Left lung (tissue), 10 donors: ENCODE results near the gene RASA4B. TPM values are rescaled to one million over a fixed set of nuclear protein-coding genes. Genes with fewer than 3 reads are reported as not detected.

Experiments
- ATAC-seq: fragments of 200-7000 bp; cut with Tn5 transposase; one replicate; pipeline ENCODE4 v1.9.1; 2020; ENCODE audit warnings: moderate library complexity
- DNase-seq, 4 donors: peaks; one replicate each; pipeline ENCODE4 v3.0.0-alpha.2; 2013 to 2020
- H3K27ac ChIP-seq, 2 donors: fragments of 200-600 bp; sonication (generic) in 1 of 2; one replicate each; pipeline versions ENCODE4 v1.5.0 to v1.8.0; 2020 to 2021
- H3K27me3 ChIP-seq, 2 donors: fragments of 200-600 bp; sonication (generic) in 1 of 2; one replicate each; pipeline versions ENCODE4 v1.5.0 to v1.8.0; 2020 to 2021
- H3K36me3 ChIP-seq, 2 donors: fragments of 200-600 bp; sonication (generic) in 1 of 2; one replicate each; pipeline versions ENCODE4 v1.5.0 to v1.8.0; 2020 to 2021
- H3K4me1 ChIP-seq, 2 donors: fragments of 200-600 bp; one replicate each; pipeline ENCODE4 v1.8.0; 2021
- H3K4me3 ChIP-seq, 2 donors: fragments of 200-600 bp; sonication (generic) in 1 of 2; one replicate each; pipeline versions ENCODE4 v1.5.0 to v1.8.0; 2020 to 2021; ENCODE audit warnings: mild to moderate bottlenecking in 1 of 2
- H3K9me3 ChIP-seq, 2 donors: fragments of 200-600 bp; sonication (generic) in 1 of 2; one replicate each; pipeline versions ENCODE4 v1.5.0 to v1.8.0; 2020 to 2021
- CTCF ChIP-seq, 2 donors: fragments of 200-600 bp; sonication (generic) in 1 of 2; IDR thresholded peaks; one replicate each; pipeline versions ENCODE4 v1.5.0 to v1.8.0; 2021; ENCODE audit warnings: antibody characterized with exemption in 2 of 2
- intact Hi-C, 2 donors: fragments of 100-400 bp; cut with DNase I; formaldehyde crosslinking; loops; one replicate each; pipeline versions ENCODE4 v1.11.2 to v1.14.2; 2022
- polyA plus RNA-seq, 6 donors: library from polyadenylated mRNA; unstranded; fragments of 120-200 nt; gene quantifications; one replicate each; pipeline ENCODE4 v1.2.1, GENCODE V29; 2013; ENCODE audit not compliant: insufficient read length in 6 of 6
- total RNA-seq, 2 donors: library from RNA; stranded (reverse); fragmentation: NEBNext Ultra II Directional; extraction: Animal tissue kit (Norgen Biotek cat#: 25700); gene quantifications; one replicate each; pipeline ENCODE4 v1.2.1, GENCODE V29; 2021
- donor health status: DM: no; HTN: yes; CAD: no.
- donor health status: DM: no; HTN: no; CAD: no.

The RASA4B gene
- total and polyA plus RNA-seq, 8 donors: 3.0 to 18.5 (median 6.1) TPM

DNA sequence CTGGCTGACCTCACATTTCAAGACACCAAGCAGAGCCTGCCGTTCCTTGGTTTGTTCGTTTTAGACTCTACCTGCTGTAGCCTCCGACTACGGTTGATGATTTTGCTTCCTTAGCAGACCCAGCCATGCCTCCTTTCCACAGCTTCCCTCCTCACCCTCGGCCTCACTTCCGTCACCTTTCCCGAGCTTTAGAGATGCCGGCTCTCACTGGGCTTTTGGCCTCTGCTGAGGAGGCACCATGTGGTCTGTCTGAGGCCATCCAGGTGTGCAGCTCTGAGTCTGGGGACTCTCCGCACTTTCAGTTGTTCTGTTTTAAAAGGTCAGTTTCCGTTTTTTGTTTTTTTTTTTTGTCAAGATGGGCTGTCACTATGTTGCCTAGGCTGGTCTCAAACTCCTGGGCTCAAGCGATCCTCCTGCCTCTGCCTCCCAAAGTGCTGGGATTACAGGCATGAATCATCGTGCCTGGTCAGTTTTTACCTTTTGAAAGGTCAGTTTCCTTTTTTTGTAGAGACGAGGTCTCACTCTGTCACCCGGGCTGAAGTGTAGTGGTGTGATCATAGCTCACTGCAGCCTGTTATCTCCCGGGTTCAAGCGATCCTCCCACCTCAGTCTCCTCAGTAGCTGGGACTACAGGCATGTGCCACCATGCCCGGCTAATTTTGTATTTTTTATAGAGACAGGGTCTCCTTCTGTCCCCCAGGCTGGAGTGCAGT, 72.5 kb downstream of the RASA4B start:
- Histone ChIP-seq H3K4me3 (no peak overlapping the region), H3K27me3 (no peaks in the 10 kb centered on the region), H3K9me3 (no peaks in the 10 kb centered on the region), H3K27ac (no peak overlapping the region), H3K36me3 (peaks cover 0 to 82% of the 10 kb centered on the region in 2 donors), H3K4me1 (peaks cover 0 to 3% of the 10 kb centered on the region in 2 donors)
- TF ChIP-seq CTCF (IDR thresholded peaks at IDR 0.05): no peak
- no peak for ATAC-seq
- intact Hi-C loops: no loop called here
- no peak for DNase-seq

GRCh38 chr7:102439963-102440795, 77.4 kb downstream of the RASA4B start:
- intact Hi-C loops: no loop called here
- Histone ChIP-seq H3K9me3 (no peaks in the 10 kb centered on the region), H3K4me1 (peaks cover 0 to 7% of the 10 kb centered on the region in 2 donors), H3K27me3 (no peaks in the 10 kb centered on the region), H3K27ac (peak overlapping the region; percentile 46 to 48), H3K36me3 (peaks cover 0 to 77% of the 10 kb centered on the region in 2 donors), H3K4me3 (no peak overlapping the region)
- no peak for TF ChIP-seq CTCF (IDR thresholded peaks at IDR 0.05)
- DNase-seq (peak in 1 of 4 donors; percentile 46), ATAC-seq (peak; percentile 58)

DNA sequence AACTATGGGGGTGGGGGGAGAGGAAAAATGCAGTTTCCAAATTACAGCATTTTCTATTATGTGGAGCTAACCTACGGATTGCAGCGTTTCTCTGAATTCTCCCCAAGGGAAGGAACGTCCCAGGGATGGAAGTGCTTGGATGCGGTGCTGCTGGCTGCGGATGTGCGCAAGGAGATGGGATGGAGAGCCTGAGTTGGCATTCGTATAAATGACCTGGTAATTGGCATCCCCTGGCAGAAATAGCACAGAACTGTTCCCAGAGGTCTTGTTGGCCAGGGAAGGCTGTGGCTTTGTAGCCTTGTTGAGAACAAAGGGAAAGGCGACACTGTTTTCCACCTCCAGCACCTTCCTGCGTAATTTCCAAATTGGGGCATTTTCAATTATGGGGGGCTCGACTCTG, 81.5 kb downstream of the RASA4B start:
- TF ChIP-seq CTCF (IDR thresholded peaks at IDR 0.05): no peak
- Histone ChIP-seq H3K4me1 (peaks cover 13 to 40% of the 10 kb centered on the region in 2 donors), H3K4me3 (no peak overlapping the region), H3K9me3 (no peaks in the 10 kb centered on the region), H3K27me3 (no peaks in the 10 kb centered on the region), H3K27ac (no peak overlapping the region), H3K36me3 (peaks cover 0 to 47% of the 10 kb centered on the region in 2 donors)
- intact Hi-C loops: no loop called here
- DNase-seq (no peak), ATAC-seq (no peak)

GRCh38 chr7:102434039-102434486, 83.5 kb downstream of the RASA4B start:
- H3K27me3 ChIP-seq: no peaks in the 10 kb centered on the region
- no peak for DNase-seq
- no peak for TF ChIP-seq CTCF (IDR thresholded peaks at IDR 0.05)

More at GRCh38 chr7:102434039-102434486, 83.5 kb downstream of the RASA4B start:
- Histone ChIP-seq H3K4me3 (peak overlapping the region; percentile 83 to 92), H3K9me3 (no peaks in the 10 kb centered on the region), H3K4me1 (peaks cover 13 to 57% of the 10 kb centered on the region in 2 donors), H3K36me3 (peaks cover 0 to 28% of the 10 kb centered on the region in 2 donors), H3K27ac (peak overlapping the region; percentile 48 to 97)
- peak; percentile 4 for ATAC-seq
- intact Hi-C loops: no loop called here
